Activated CD4-positive, alpha-beta T cell treated with anti-CD3 and anti-CD28 coated beads, Interleukin-2, amount 50 U/mL, for 24 hours (primary cell): ENCODE measurements around the gene PGAM5.

Experiments
- DNase-seq, 2 donors: peaks; one replicate each; pipeline ENCODE4 v3.0.0-alpha.2; 2020; ENCODE audit warnings: low read depth in 1 of 2, low spot score in 1 of 2

Gene PGAM5

GRCh38 chr12:132719141-132719953 is 8.7 kb downstream of the PGAM5 start:
- DNase-seq = no peak

- no peak for DNase-seq
Measured at GRCh38 chr12:132719954-132720324, 9.3 kb downstream of the PGAM5 start.

- no peak for DNase-seq
Measured at GRCh38 chr12:132720606-132721345, 10.1 kb downstream of the PGAM5 start.

GRCh38 chr12:132723015-132723763 is 12.5 kb downstream of the PGAM5 start:
- DNase-seq = no peak

- no peak for DNase-seq
Measured at GRCh38 chr12:132723764-132724140, 13.1 kb downstream of the PGAM5 start.

- DNase-seq = no peak
Measured at GRCh38 chr12:132724506-132725241, 14.0 kb downstream of the PGAM5 start.

- no peak for DNase-seq
Measured at GRCh38 chr12:132726386-132726785, 15.7 kb downstream of the PGAM5 start.

- DNase-seq = no peak
Measured at GRCh38 chr12:132727091-132727794, 16.6 kb downstream of the PGAM5 start.

GRCh38 chr12:132728502-132728901 is 17.9 kb downstream of the PGAM5 start:
- no peak for DNase-seq

- DNase-seq = no peak
Measured at GRCh38 chr12:132729541-132730320, 19.1 kb downstream of the PGAM5 start.

- DNase-seq = no peak
Measured at GRCh38 chr12:132730353-132730752, 19.7 kb downstream of the PGAM5 start.

- no peak for DNase-seq
Measured at GRCh38 chr12:132731574-132731973, 20.9 kb downstream of the PGAM5 start.

- no peak for DNase-seq
Measured at GRCh38 chr12:132734206-132734605, 23.6 kb downstream of the PGAM5 start.

- no peak for DNase-seq
Measured at GRCh38 chr12:132735496-132735895, 24.9 kb downstream of the PGAM5 start.

- no peak for DNase-seq
Measured at GRCh38 chr12:132736378-132736777, 25.7 kb downstream of the PGAM5 start.

GRCh38 chr12:132736913-132737312 is 26.3 kb downstream of the PGAM5 start:
- DNase-seq = no peak

- DNase-seq = no peak
Measured at GRCh38 chr12:132739600-132740312, 29.1 kb downstream of the PGAM5 start.

- no peak for DNase-seq
Measured at GRCh38 chr12:132740313-132740646, 29.6 kb downstream of the PGAM5 start.

- no peak for DNase-seq
Measured at GRCh38 chr12:132740652-132741051, 30.0 kb downstream of the PGAM5 start.
